Fibroblast of skin of scalp (primary cell): ENCODE results near the gene FIG4.
"Not testable (repeated sequence)": the region's sequence is repeated elsewhere in the genome, so short reads cannot be mapped to it uniquely, and the experiment has no call there.

Experiments
- DNase-seq: peaks from one replicate; pipeline ENCODE4 v3.0.0-alpha.2; 2013

Gene FIG4

GRCh38 chr6:109705258-109705657 lies 14.2 kb downstream of the FIG4 start:
- peak; percentile 86 for DNase-seq

- no peak for DNase-seq
These were observed 15.4 kb downstream of the FIG4 start for GRCh38 chr6:109706513-109706912.

DNA sequence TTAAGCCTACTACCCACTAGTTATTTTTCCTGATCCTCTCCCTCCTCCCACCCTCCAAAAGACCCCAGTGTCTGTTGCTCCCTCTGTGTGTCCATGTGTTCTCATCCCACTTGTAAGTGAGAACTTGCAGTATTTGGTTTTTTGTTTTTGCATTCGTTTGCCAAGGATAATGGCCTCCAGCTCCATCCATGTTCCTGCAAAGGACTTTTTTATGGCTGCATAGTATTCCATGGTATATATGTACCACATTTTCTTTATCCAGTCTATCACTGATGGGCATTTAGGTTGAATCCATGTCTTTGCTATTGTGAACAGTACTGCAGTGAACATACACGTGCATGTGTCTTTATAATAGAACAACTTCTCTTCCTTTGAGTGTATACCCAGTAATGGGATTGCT lies 17.0 kb downstream of the FIG4 start:
- DNase-seq: not testable (repeated sequence)

GRCh38 chr6:109713097-109713496 lies 22.0 kb downstream of the FIG4 start:
- DNase-seq: no peak

GRCh38 chr6:109714166-109714565 lies 23.1 kb downstream of the FIG4 start:
- DNase-seq: no peak

- DNase-seq: no peak
These were observed 23.5 kb downstream of the FIG4 start for GRCh38 chr6:109714611-109715010.

DNA sequence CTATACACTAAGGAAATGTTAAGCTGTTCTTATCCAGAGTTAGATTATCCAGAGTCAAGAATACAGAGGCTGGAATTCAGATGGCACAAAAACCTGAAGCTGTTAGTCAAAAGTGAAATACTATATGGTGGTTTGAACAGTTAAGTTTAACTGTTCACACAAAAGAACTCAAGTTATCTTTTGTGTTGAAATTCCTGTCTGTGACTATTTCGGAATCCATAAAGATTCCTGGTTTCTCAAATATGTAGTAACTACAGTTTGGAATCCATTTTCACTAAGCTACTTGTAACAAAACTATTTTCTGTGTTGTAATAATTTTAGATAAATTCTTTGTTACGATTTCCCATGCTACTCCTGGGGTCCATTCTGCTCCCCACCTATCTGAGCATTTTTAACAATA lies 24.5 kb downstream of the FIG4 start:
- peak; percentile 50 for DNase-seq

GRCh38 chr6:109717971-109718370 lies 26.9 kb downstream of the FIG4 start:
- no peak for DNase-seq

DNA sequence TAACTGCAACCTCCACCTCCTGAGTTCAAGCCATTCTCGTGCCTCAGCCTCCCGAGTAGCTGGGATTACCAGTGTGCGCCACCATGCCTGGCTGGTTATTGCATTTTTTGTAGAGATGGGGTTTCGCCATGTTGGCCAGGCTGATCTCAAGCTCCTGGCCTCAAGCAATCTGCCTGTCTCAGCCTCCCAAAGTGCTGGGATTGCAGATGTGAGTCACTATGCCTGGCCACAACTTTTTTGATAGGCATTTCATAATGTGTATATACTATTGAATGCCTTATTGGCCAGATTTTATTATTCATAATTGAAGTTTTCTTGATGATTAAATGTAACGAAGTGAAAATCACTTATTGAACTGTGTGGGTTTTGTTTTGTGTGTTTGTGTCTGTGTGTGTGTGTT lies 27.9 kb downstream of the FIG4 start:
- DNase-seq: peak; percentile 27

DNA sequence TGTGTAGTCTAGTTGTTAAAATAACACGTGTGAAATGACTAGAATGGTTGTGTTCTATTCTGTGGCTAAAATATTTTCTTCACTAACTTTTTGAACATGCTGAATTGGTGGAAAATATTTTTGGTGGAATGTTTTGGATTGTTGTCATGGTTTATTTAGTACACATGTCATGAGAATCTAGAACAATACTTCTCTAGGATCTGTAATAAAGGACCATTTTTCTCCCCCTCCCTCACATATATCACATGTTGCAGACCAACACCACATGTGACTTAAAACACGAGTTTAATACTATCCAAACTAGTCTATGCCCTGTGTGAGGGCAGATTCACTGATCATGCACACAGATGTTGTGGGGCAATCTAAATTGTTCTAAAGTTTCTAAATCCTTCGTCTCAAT lies 29.2 kb downstream of the FIG4 start:
- peak; percentile 61 for DNase-seq

DNA sequence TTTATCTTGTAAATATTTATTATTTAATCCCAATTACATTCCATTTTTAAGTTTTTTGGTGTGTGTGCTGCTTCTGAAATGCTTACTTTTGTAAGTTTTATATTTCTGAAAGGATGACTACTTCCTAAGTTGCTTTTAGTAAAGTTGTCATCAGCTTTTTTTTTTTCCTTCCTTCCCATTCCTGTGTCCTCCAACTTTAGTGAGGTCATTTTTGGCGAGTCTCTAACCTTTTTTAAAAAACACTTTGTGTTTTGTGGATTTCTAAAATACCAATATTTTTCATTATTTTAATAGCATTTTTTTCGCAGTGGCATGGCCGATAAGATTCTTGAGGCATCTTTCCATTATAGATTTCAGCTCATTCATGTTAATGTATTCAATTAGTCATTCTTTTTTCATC lies 30.9 kb downstream of the FIG4 start:
- no peak for DNase-seq

GRCh38 chr6:109722564-109723254 lies 31.6 kb downstream of the FIG4 start:
- no peak for DNase-seq

DNA sequence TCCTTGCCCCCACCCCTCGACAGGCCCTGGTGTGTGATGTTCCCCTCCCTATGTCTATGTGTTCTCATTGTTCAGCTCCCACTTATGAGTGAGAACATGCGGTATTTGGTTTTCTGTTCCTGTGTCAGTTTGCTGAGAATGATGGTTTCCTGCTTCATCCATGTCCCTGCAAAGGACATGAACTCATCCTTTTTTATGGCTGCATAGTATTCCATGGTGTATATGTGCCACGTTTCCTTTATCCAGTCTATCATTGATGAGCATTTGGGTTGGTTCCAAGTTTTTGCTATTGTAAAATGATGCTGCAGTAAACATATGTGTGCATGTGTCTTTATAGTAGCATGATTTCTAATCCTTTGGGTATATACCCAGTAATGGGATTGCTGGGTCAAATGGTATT lies 34.2 kb downstream of the FIG4 start:
- DNase-seq: not testable (repeated sequence)

DNA sequence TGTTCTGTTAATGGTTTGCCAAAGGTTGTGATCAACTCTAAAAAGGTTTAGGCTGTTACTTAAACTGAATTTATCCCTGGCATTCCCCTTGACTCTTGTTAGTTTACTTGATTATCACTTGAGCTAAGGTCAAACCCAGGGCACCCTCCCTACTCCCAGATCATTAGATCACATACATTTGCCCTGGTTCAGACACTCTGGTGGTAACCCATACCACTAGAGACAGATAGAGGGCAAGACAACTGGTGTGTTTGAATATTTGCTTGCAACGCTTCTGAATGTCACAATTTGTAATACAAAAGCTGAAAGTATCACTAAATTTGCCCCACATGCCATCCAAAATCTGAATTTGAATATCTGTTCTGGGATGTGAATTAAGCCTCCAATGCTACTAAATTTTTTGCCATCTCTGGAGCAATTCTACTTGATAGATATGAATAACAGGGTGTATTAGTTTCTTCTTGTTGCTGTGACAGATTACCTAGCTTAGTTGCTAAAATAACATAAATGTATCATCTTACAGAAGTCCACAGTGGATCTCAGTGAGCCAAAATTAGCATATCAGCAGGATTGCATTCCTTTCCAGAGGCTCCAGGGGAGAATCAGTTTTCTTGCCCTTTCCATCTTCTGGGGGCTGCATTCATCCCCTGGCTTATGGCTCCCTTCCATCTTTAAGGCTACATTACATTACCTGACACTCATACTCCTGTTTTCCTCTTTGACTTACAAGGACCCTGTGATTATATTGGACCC lies 45.4 kb downstream of the FIG4 start:
- peak; percentile 15 for DNase-seq

GRCh38 chr6:109738255-109738654 lies 47.2 kb downstream of the FIG4 start:
- DNase-seq: peak; percentile 68

GRCh38 chr6:109738667-109739066 lies 47.6 kb downstream of the FIG4 start:
- no peak for DNase-seq

GRCh38 chr6:109739686-109740085 lies 48.6 kb downstream of the FIG4 start:
- DNase-seq: no peak

DNA sequence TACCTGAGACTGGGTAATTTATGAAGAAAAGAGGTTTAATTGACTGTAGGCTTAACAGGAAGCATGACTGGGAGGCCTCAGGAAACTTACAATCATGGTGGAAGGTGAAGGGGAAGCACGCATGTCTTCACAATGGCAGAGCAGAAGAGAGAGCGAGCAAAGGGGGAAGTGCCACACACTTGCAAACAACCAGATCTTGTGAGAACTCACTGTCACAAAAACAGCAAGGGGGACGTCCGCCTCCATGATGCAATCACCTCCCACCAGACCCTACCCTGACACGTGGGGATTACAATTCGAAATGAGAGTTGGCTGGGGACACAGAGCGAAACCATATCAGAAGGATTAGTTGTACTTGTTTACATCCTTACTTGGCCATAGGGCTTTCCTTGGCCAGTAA lies 49.7 kb downstream of the FIG4 start:
- no peak for DNase-seq

DNA sequence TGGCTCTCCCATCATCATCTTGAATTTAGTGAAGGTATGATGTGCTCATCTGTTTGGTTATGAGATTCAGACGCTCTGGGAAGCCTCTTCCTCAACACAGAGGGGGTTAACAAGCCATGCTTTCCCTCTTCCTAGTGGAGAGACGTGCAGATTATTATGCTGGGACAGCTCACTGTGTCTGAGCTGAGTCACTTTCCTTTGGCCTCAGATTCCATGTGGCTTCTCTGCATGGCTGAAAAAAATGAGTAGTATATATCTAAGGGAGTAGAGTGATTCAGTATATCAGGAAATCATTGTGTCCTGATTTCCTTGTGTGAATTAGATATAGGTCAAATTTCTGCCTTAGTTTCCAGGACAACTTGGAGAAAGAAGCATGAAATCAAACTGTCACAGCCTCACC lies 52.6 kb downstream of the FIG4 start:
- peak; percentile 83 for DNase-seq

DNA sequence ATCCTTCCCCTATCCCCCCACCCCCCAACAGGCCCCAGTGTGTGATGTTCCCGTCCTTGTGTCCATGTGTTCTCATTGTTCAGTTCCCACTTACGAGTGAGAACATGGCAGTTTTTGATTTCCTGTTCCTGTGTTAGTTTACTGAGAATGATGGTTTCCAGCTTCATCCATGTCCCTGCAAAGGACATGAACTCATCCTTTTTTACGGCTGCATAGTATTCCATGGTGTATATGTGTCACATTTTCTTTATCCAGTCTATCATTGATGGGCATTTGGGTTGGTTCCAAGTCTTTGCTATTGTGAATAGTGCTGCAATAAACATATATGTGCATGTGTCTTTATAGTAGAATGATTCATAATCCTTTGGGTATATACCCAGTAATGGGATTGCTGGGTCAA lies 53.7 kb downstream of the FIG4 start:
- not testable (repeated sequence) for DNase-seq

DNA sequence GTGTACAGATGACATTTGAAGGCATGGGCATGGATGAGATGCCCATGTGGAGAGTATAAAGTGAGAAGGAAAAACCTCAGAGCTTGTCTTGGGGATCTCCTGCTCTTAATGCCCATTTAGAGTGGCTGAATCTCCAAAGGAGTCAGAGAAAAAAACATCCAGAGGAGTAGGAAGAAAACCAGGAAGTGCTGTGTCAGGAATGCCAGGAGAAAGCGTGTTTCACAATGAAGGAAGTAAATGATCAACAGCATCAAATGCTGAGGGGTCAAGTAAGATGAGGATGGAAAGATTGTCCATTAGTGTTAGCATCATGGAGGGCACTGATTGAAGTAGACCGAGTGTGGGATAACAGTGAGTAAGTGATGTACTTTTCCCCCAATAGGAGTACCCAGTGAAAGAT lies 56.1 kb downstream of the FIG4 start:
- DNase-seq: no peak

DNA sequence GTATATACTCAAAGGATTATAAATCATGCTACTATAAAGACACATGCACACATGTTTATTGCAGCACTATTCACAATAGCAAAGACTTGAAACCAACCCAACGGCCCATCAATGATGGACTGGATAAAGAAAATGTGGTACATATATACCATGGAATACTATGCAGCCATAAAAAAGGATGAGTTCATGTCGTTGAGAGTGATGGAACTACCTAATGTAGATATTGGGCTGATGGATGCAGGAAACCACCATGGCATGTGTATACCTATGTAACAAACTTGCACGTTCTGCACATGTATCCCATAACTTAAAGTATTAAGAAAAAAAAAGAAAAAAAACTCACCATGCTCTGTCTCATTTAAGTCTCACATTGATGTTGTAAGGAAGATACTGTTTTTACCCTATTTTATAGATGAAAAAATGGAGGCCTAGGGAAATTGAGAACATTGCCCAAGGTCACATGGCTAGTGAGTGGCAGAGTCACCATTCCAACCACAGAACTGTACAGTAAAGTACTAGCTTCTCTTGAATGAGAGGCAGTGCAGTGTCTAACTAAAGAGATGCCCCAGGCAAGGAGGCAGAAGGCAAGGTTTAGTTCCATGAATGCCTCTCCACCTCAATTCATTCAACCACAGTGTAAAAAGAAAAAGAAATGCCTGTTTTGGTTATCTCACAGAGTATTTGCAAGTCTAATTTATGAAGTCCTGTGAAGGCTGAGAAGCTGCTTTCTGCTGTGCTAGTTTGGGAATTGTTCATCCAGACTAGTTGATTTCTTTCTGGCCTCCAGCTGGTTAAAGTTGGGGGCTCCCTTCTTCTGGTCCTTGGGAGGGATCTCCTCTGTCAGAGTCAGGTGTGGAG lies 68.2 kb downstream of the FIG4 start:
- no peak for DNase-seq

- DNase-seq: no peak
These were observed 69.1 kb downstream of the FIG4 start for GRCh38 chr6:109760208-109760607.
